Adrenal gland (tissue), 12 donors: ENCODE results near the gene CCDC159. TPM values are rescaled to one million over a fixed set of nuclear protein-coding genes. Genes with fewer than 3 reads are reported as not detected.

Experiments used
- DNase-seq, 7 donors: peaks; one replicate each; pipeline ENCODE4 v3.0.0-alpha.2; 2019 to 2020
- H3K27ac ChIP-seq, 5 donors: fragments of 200-600 bp; sonication (generic) in 4 of 5; 1 replicate in 3 of 5; 2 replicates in 2 of 5; pipeline versions ENCODE4 v1.5.1 to v1.8.0; 2016 to 2020; ENCODE audit warnings: mild to moderate bottlenecking in 1 of 5
- H3K27me3 ChIP-seq: fragments of 200-600 bp; 2 replicates; pipeline ENCODE4 v1.8.0; 2021
- H3K36me3 ChIP-seq, 2 donors: fragments of 200-600 bp; replicated peaks in 1 of 2; 1 replicate in 1 of 2; 2 replicates in 1 of 2; pipeline versions ENCODE4 v1.5.1 to v1.8.0; 2018 to 2022
- H3K4me1 ChIP-seq, 2 donors: fragments of 200-600 bp; replicated peaks in 1 of 2; 1 replicate in 1 of 2; 2 replicates in 1 of 2; pipeline versions ENCODE4 v1.5.1 to v1.8.0; 2018 to 2021
- H3K4me3 ChIP-seq, 4 donors: fragments of 200-600 bp; sonication (generic) in 3 of 4; one replicate each; pipeline ENCODE4 v1.5.1; 2016 to 2018
- H3K9me3 ChIP-seq, 3 donors: fragments of 200-600 bp; sonication (generic) in 1 of 3; replicated peaks in 1 of 3; 1 replicate in 2 of 3; 2 replicates in 1 of 3; pipeline versions ENCODE4 v1.5.1 to v1.8.0; 2016 to 2021
- CTCF ChIP-seq, 6 experiments: fragments of 450-650 bp in 4 of 6; fragments of 200-600 bp in 2 of 6; sonication (generic) in 1 of 6; IDR thresholded peaks; 1 replicate in 5 of 6; 2 replicates in 1 of 6; pipeline versions ENCODE4 v1.5.1 to v1.8.0; 2016 to 2021; ENCODE audit warnings: antibody characterized with exemption in 6 of 6, mild to moderate bottlenecking in 2 of 6, moderate library complexity in 1 of 6
- POLR2A ChIP-seq, 2 donors: fragments of 450-650 bp; IDR thresholded peaks; one replicate each; pipeline ENCODE4 v1.6.1; 2017; ENCODE audit warnings: antibody characterized with exemption in 2 of 2, mild to moderate bottlenecking in 2 of 2, moderate library complexity in 1 of 2
- WGBS, 4 donors: extraction: QIAGEN DNeasy Blood & Tissue Kit in 2 of 4; methylation state at CpG; one replicate each; pipeline versions ENCODE4 v1.1.5 to v1.1.7; 2013 to 2017; 5-methylcytosine and 5-hydroxymethylcytosine counted together
- intact Hi-C, 2 donors: fragments of 100-400 bp; cut with DNase I; formaldehyde crosslinking; loops; one replicate each; pipeline versions ENCODE4 v1.14.1 to v1.15.0; 2022 to 2023
- polyA plus RNA-seq, 3 donors: library from polyadenylated mRNA; stranded (reverse); fragments of 200-250 nt in 2 of 3; fragments of 350-450 nt in 1 of 3; fragmentation: Illumina TruSeq in 1 of 3; extraction: RNeasy Lipid Tissue Mini Kit (QIAGEN cat#74804) in 1 of 3; gene quantifications; one replicate each; pipeline ENCODE4 v1.2.3, GENCODE V29; 2013 to 2014
- total RNA-seq, 9 donors: library from RNA; depleted of rRNA in 4 of 9; stranded (reverse); fragments of >200 nt in 4 of 9; fragments of 120-200 nt in 1 of 9; fragmentation: NEBNext Ultra II Directional in 1 of 9; extraction: Animal tissue kit (Norgen Biotek cat#: 25700) in 1 of 9; gene quantifications; one replicate each; pipeline versions ENCODE4 v1.1.0 to v1.2.4, GENCODE V29; 2013 to 2023
- donor health status: healthy with polysubstance abuse.
- donor health status: Bipolar disorder and iron deficiency.
- donor health status: DM: yes; HTN: yes; CAD: no.
- donor health status: DM: no; HTN: no; CAD: no.
- donor health status: DM: no; HTN: no; CAD: no.
- donor health status: DM: yes; HTN: yes; CAD: no.

The CCDC159 gene
- total and polyA plus RNA-seq, 12 donors, result 24.1 to 479 (median 58.8) TPM

- H3K4me3 ChIP-seq, result peak overlapping the region in 1 of 4 donors; percentile 68
- no peaks in the 10 kb centered on the region for H3K27me3 ChIP-seq
- intact Hi-C loops, result loop anchor here (5.0 kb wide), 3 partner anchors 52 to 102 kb away; partner anchors contain the start of gene ELAVL3 (in 1 of the 2)
- peaks cover 44 to 73% of the 10 kb centered on the region in 2 donors for H3K4me1 ChIP-seq
- DNase-seq, result peak in 1 of 7 donors; percentile 56
- H3K27ac ChIP-seq, result peak overlapping the region in 4 of 5 donors; percentile 88 to 97 (median 92)
- no peaks in the 10 kb centered on the region for H3K36me3 ChIP-seq
- no peaks in the 10 kb centered on the region for H3K9me3 ChIP-seq
- TF ChIP-seq CTCF (IDR thresholded peaks at IDR 0.05), result no peak
- no peak for TF ChIP-seq POLR2A (IDR thresholded peaks at IDR 0.05)
- 88 to 92% (median 90%) methylated on average over 7 of the region's 7 CpGs for WGBS, 4 donors
Measured at GRCh38 chr19:11379857-11380350, 33.6 kb downstream of the CCDC159 start.

- Histone ChIP-seq H3K27me3 (no peaks in the 10 kb centered on the region), H3K9me3 (no peaks in the 10 kb centered on the region), H3K27ac (peak overlapping the region; percentile 73 to 97 (median 89)), H3K4me3 (peak overlapping the region in 2 of 4 donors; percentile 44 to 68), H3K4me1 (peaks cover 38 to 65% of the 10 kb centered on the region in 2 donors), H3K36me3 (no peaks in the 10 kb centered on the region)
- peak; percentile 50 to 83 (median 74) for TF ChIP-seq CTCF (IDR thresholded peaks at IDR 0.05)
- TF ChIP-seq POLR2A (IDR thresholded peaks at IDR 0.05), result peak; percentile 85 to 89
- WGBS, 4 donors, result 1 to 2% (median 1%) methylated on average over 32 to 54 of the region's 54 CpGs
- intact Hi-C loops, result loop anchor here (5.0 kb wide), 3 partner anchors 51 to 101 kb away; partner anchors contain the start of gene ELAVL3 (in 1 of the 2)
- DNase-seq, result peak; percentile 95 to 99 (median 97)
Measured at GRCh38 chr19:11380653-11381537, 34.6 kb downstream of the CCDC159 start.

- Histone ChIP-seq H3K9me3 (no peaks in the 10 kb centered on the region), H3K4me1 (peaks cover 18 to 43% of the 10 kb centered on the region in 2 donors), H3K4me3 (peak overlapping the region in 2 of 4 donors; percentile 47 to 64), H3K27ac (peak overlapping the region in 3 of 5 donors; percentile 69 to 83 (median 70)), H3K27me3 (no peaks in the 10 kb centered on the region), H3K36me3 (no peaks in the 10 kb centered on the region)
- peak in 1 of 2 donors; percentile 21 for TF ChIP-seq POLR2A (IDR thresholded peaks at IDR 0.05)
- TF ChIP-seq CTCF (IDR thresholded peaks at IDR 0.05), result peak; percentile 54 to 74 (median 66)
- peak; percentile 63 to 84 (median 75) for DNase-seq
- WGBS, 4 donors, result 0 to 2% (median 1%) methylated on average over 4 to 65 of the region's 65 CpGs
- intact Hi-C loops, result loop anchor here (5.0 kb wide), 3 partner anchors 49 to 99 kb away; partner anchors contain the start of gene ELAVL3 (in 1 of the 2)
Measured at GRCh38 chr19:11382898-11383705, 36.8 kb downstream of the CCDC159 start.
